NK-92 (cell line): ENCODE results near the gene POLR2A.
"Not testable (repeated sequence)": the region's sequence is repeated elsewhere in the genome, so short reads cannot be mapped to it uniquely, and the experiment has no call there.

ENCODE experiments used
- DNase-seq: peaks from one replicate; lab custom pipeline; 2025; ENCODE audit not compliant: unreplicated experiment; lab: John Stamatoyannopoulos, UW

POLR2A gene

DNA sequence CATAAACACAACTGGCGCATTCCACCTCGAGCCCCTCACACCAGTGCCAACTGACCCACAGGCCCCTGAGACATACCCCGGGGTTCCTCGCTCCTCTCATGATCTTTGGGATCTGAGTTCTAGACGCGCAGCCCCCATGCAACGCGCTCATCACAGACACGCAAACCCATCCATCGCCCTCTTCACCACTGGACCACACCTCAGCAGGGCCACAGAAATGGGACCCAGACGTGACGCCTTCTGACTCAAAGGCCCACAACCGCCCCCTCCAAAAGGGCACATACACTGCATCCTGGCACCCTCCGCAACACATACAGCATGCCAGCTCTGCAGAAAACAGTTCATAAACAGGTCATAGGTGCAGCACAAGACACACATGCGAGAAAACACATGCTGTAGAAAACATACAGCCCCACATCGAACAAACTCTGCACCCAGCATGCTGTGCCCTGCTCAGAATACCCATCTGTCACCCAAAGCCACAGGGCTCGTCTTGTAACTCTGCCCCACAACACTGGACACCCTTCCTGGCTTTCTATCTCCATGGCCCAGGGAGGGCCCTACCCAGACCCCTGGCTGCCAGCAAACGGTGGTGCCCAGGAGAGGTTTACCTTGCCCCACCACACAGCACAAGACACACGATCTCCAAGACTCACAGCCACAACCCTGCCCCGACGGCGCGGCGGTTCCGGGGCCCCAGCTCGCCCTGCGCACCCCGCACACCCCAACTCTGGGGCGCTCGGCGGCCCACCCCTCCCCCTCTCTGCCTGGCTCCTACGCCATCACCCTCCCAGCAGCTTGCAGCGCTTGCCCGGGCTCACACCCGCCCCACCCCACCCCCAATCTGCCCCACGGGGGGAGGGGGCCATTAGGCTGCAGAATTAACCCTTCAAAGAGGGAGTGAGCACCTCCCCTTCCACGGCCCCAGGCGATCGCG lies 5.6 kb upstream of the POLR2A start:
- DNase-seq, result no peak

DNA sequence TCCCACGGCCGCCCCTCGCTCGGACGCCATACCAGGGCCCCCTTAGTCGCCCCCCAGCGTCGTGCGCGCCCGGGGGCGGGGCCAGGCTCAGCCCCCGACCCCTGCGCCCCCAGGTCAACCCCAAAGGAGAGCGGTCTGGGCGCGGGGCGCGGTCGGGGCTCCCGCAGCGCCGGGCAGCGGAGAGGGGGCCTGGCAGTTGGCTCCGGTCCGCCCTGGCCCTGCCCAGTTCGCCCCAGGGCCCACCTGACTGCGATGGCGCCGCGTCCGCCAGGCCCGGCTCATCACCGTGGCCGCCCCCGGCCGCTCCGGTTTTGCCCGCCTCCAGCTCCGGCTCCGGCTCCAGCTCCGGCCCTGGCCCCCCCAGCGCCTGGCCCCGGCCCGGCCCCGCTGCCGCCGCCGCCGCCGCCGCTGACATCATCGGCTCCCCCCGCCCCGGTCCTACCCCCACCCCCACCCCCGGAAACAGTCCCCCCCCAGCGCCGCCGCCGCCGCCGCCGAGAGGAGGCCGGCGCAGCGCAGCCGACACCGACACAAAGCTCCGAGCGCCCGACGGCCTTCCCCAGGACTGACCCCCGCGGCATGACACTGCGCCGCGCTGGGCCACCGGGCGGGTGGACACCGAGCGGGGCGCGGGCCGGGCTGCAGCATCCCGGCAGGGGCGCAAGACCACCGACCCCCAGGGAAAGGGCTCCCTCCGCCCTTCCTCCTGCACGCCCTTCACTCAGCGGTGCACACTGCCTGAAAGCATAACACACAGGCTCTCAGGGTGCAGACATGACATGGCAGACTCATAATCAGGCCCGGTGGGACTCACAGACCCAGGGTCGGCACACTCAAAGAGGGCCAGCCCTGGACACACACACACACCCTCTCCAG lies 4.7 kb upstream of the POLR2A start, which contains the start of gene ZBTB4:
TSS of gene ZBTB4 (minus strand) at position 419 of the 876 bp plus-strand sequence. CDS start 12,830 bp downstream, outside the sequence.
- no peak for DNase-seq

DNA sequence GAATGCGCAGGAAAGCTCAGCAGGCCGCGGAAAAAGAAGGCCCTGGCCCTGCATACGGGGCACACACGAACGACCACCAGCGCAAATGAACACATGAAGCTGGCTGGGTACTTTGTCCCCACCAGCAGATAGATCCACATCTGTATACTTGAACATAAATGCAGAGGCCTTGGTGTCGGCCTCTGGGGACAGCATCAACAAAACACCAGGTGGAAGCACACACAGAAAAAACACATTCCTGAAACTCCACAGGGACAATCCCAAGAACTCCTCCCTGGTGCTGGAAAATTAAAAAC lies 4.1 kb upstream of the POLR2A start:
- no peak for DNase-seq

DNA sequence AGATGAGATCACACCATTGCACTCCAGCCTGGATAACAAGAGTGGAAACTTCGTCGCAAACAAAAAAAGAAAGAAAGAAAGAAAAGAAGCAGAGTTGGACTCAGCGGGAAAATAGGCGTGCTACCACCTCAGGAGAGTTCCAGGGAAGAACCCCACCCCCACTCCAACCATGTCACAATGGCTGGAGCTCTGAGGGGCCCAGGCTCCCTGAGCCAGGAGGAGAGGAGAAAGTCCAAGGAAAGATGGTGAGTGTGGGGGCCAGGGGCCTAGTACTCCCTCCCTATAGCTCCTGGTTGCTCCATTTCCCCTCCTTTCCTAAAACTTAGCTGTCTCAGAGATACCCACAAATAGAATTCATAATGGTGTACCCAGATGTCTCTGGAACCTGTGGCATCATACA lies 2.9 kb upstream of the POLR2A start, which contains the start of gene SLC35G6:
TSS of gene SLC35G6 (plus strand) at position 172 of the 400 bp plus-strand sequence. CDS start at position 243, 71 bp downstream.
- DNase-seq, result not testable (repeated sequence)

DNA sequence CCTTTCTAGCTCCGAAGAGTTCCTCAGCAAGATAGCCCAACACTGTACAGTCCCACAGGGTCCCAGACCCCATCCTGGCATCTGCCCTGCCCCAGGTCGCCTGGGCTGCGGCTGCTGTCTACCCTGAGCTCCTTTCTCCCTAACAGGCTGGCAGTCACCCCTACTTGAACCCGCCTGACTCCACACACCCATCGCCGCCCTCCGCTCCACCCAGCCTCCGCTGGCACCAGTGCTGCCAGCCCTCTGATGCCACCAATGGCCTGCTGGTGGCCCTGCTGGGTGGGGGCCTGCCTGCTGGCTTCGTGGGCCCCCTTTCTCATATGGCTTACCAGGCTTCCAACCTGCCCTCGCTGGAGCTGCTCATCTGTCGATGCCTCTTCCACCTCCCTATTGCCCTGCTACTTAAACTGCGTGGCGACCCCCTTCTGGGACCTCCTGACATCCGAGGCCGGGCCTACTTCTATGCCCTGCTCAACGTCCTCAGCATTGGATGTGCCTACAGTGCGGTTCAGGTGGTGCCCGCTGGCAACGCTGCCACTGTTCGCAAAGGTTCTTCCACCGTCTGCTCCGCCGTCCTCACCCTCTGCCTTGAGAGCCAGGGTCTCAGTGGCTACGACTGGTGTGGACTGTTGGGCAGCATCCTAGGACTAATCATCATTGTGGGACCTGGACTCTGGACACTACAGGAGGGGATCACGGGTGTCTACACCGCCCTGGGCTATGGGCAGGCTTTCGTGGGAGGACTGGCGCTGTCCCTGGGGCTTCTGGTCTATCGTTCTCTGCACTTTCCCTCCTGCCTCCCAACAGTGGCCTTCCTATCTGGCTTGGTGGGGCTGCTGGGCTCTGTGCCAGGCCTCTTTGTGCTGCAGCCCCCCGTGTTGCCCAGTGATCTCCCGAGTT lies 2.1 kb upstream of the POLR2A start:
- not testable (repeated sequence) for DNase-seq

DNA sequence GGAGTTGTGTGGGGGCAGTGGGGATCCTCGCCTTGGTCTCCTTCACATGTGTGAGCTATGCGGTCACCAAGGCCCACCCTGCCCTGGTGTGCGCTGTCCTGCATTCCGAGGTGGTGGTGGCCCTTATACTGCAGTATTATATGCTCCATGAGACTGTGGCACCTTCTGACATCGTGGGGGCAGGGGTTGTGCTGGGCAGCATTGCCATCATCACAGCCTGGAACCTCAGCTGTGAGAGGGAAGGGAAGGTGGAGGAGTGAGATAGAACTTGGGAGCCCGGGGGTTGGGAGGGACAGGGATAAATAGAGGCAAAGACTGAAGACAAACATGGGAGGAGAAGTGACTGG lies 1.5 kb upstream of the POLR2A start:
- DNase-seq, result not testable (repeated sequence)

DNA sequence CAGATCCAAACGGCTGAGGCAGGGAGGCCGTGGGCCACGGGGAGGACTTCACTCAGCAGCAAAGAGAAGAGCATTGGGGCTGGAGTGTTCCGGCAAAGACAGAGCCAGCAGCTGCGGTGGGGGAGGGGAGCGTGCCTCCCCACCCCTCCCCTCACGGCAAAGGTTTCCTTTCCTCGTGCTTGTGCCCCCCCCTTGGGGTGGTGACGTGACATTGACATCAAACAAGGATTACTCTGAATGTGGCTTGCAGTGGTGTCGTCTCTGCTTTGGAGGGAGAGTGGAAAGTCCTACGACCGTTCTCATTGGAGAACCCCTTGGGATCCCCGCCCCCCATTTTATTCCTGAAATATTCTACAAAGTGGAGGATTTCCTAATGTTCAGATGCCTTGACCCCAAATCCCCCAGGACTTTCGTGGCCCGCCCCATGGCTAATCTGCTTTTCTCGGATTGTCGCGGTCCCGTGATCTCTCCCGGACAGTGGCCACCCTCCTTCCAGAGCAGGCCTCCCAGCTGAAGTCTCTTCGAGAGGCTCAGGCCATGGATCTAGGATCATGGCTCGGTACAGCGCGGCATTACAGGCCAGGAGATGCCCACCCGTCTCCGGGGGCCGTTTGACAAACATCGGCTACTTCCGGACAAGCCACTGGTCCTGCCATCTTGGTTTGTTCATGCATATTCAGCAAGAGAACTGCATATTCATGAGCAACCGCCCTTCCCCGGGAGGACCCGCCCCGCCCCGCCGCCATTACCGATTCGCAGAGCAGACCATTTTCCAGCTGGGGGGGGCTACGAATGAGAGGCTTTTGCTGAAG lies 705 bp upstream of the POLR2A start:
- DNase-seq, result peak; percentile 69

DNA sequence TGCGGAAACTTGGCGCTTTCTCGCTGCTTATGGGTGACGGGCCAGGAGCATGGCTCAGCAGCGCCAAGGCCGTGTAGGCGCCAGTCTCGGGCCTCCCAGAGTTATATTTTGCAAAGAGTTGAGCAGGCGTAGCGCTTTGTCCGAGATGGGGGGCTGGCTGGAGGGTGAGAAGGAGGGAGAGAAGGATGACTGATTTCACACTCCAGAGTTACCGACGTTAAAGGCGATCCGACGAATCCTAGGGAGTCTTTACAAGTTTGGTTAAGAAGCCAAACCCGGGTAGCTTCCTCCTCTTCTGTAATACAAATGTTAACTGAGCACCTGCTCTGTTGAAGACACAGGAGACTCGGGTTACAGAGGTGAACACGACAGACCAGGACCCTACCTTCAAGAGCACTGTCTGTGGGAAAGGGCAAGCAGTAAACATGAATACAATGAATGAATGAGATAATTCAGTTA lies 782 bp downstream of the POLR2A start:
- no peak for DNase-seq

DNA sequence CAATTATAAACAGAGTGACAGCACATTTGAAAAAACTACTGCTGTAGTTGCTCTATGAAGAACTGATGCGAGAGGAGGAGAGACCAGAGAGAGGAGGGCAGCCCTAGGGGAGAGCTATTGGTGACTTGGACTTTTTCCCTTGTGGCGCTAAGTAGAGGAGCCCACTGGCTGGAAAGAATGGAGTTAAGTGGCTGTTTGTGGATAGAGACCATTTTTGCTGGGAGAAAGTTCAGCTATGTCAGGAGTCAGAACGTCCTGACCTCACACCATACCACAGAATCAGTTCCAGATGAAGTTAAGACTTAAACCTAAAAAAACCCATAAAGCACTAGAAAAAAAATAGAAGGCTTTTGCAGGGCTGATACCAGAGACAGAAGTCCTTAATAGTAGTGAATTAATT lies 2.0 kb downstream of the POLR2A start:
- DNase-seq, result no peak

DNA sequence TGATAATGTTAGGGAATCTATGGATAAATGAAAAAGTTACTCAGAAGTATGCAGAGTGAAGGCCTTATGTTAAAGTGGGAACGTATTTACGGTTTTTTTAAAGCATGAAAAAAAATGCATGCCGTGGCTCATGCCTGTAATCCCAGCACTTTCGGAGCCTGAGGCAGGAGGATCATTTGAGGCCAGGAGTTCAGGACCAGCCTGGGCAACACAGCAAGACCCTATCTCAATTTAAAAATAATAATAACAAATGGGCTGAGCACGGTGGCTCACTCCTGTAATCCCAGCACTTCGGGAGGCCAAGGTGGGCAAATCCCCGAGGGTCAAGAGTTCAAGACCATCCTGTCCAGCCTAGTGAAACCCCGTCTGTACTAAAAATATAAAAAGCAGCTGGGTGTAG lies 6.0 kb downstream of the POLR2A start:
- DNase-seq, result no peak

DNA sequence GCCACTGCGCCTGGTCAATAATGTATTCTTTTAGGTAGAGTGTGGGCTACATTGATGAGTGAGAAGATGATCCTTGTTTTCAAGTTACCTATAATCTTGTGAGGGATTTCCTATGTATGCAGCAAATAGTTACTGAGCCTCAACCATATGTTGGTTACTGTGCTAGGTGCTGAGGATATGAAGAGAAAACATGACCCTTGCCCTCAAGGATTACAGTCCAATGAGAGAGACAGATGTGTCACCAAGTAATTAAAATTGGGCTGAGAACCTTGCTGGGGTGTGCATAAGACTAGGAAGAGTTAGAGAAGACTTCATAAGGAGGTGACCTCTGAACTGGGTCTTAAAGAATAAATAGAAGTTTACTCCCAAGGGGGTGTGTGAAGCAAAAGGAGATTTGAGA lies 7.4 kb downstream of the POLR2A start:
- no peak for DNase-seq

DNA sequence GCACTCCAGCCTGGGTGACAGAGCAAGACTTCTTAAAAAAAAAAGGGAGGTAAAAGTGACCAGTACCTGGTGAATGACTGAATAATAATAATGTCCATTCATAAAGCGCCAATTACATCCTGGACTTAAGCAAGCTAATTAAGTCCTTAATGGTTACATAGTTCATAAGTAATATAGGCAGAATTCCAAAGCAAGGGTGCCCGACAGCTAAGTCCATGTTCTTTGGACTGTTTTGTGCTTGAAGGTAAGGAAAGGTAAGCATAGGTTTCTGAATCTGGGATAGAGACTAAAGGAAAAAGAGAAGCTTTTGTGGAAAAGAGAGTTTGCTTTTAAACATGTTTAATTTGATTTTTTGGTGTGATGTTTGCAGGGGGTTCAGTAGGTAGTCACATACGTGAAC lies 9.8 kb downstream of the POLR2A start:
- no peak for DNase-seq

DNA sequence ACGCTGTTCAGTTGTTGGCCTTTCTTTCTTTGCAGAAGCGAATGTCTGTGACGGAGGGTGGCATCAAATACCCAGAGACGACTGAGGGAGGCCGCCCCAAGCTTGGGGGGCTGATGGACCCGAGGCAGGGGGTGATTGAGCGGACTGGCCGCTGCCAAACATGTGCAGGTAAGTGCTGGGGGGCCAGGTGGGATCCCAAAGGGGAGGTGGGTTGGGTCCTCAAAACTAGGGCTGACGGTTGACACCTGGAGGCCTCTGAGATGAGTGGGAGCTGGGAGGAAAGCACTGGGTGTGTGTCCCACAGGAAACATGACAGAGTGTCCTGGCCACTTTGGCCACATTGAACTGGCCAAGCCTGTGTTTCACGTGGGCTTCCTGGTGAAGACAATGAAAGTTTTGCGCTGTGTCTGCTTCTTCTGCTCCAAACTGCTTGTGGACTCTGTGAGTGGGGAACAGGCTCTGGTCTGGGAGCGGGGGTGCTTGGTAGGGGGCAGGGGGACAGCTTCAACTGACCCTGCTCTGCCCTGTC lies 11.8 kb downstream of the POLR2A start:
- DNase-seq, result no peak

DNA sequence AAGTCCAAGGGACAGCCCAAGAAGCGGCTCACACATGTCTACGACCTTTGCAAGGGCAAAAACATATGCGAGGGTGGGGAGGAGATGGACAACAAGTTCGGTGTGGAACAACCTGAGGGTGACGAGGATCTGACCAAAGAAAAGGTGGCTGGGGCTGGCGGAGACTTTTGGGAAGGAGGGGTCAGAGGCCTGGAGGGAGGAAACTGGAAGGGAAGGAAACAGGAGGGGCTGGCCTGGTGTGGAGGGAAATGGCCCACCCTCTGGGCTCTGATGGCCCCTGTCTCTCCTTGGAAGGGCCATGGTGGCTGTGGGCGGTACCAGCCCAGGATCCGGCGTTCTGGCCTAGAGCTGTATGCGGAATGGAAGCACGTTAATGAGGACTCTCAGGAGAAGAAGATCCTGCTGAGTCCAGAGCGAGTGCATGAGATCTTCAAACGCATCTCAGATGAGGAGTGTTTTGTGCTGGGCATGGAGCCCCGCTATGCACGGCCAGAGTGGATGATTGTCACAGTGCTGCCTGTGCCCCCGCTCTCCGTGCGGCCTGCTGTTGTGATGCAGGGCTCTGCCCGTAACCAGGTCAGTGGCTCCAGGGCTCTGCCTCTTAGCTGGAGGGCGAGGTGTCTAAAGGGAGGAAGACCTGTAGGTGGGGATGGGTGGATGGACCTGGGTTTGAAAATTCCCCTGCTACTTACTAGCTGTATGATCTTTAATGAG lies 12.5 kb downstream of the POLR2A start:
- DNase-seq, result no peak

DNA sequence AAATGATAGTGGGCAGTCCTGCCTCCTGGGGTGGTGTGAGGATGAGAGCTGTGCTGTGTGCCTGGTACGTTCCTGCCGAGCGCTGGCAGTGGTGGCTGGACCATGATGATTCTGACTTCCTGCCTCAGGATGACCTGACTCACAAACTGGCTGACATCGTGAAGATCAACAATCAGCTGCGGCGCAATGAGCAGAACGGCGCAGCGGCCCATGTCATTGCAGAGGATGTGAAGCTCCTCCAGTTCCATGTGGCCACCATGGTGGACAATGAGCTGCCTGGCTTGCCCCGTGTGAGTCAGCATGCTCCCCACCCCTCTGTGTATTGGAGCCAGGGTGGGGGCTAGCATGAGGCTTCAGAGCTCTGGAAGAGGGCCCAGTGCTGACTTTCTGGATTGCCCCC lies 13.1 kb downstream of the POLR2A start:
- no peak for DNase-seq

DNA sequence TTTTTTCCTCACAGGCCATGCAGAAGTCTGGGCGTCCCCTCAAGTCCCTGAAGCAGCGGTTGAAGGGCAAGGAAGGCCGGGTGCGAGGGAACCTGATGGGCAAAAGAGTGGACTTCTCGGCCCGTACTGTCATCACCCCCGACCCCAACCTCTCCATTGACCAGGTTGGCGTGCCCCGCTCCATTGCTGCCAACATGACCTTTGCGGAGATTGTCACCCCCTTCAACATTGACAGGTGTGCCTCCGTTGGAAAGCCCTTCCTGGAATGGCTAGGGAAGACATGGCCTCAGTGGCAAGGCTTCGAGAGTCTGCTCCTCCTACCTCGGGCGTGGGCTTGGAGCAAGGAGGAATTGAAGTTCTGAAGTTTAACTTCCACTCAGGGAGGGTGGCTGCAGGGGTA lies 13.5 kb downstream of the POLR2A start:
- DNase-seq, result no peak

DNA sequence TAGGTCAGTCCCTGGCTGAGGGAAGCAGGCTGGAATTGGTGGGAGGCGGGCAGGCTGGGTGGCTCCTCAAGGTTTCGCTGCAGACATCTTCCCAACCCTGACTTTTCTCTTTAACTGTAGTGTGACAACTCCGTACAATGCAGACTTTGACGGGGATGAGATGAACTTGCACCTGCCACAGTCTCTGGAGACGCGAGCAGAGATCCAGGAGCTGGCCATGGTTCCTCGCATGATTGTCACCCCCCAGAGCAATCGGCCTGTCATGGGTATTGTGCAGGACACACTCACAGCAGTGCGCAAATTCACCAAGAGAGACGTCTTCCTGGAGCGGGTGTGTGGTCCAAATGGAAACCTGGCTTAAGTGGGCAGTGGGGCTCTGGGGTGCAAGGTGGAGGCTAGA lies 15.0 kb downstream of the POLR2A start:
- no peak for DNase-seq

DNA sequence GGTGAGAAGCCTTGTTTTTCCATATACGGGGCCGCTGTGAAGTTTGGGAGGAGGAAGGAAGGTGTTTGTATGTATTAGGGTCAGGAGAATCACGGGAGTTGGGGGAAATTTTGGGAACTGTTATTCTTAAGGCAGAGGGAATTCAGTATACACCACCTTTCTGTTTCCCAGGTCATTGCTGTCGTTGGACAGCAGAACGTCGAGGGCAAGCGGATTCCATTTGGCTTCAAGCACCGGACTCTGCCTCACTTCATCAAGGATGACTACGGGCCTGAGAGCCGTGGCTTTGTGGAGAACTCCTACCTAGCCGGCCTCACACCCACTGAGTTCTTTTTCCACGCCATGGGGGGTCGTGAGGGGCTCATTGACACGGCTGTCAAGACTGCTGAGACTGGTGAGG lies 17.6 kb downstream of the POLR2A start:
- DNase-seq, result no peak

DNA sequence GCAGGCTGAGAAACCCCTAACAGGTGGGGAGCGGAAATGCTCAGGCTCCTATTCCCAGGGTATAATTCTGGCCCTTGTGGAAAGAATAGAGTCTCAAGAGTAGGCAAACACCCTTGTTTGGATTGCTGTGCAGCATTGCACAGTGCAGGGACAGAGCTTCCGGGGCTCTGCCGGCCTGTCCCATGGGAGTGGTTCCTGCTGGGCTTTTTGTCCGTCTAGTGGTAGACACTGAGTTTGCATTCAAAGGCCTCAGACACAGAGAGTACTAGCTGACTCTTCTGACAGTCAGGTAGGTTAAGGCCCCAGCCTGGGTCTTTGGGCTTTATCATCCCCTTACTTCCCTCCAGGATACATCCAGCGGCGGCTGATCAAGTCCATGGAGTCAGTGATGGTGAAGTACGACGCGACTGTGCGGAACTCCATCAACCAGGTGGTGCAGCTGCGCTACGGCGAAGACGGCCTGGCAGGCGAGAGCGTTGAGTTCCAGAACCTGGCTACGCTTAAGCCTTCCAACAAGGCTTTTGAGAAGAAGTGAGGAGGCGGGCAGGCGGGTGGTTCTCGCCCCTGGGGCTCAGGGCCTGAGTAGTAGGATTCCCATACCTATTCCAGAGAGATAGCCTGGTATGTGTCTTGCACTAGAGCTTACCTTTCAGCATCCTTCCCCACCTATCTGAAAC lies 18.1 kb downstream of the POLR2A start:
- DNase-seq, result no peak
